HEK293 (cell line): ENCODE measurements around the gene DSCAML1.

ENCODE experiments used
- CTCF ChIA-PET: fragments of 350-600 bp; formaldehyde crosslinking; extraction: SDS; loops from one replicate; lab custom pipeline; 2021; ENCODE audit warnings: antibody characterized with exemption; lab: Yijun Ruan, JAX
- POLR2A ChIA-PET: fragments of 300-600 bp; formaldehyde crosslinking; extraction: SDS; loops from one replicate; lab custom pipeline; 2020; ENCODE audit warnings: antibody characterized with exemption, inconsistent platforms; lab: Yijun Ruan, JAX
- H3K27ac ChIP-seq: fragments of 200-500 bp; sonication (Bioruptor generic); 2 replicates; pipeline ENCODE4 v1.5.1; 2014; ENCODE audit warnings: low read depth, low read length, control low read depth, inconsistent platforms; ENCODE audit errors: extremely low read depth
- H3K36me3 ChIP-seq, 2 experiments: fragments of 200-500 bp in 1 of 2; sonication (Bioruptor generic) in 1 of 2; 1 replicate in 1 of 2; 2 replicates in 1 of 2; pipeline ENCODE4 v1.5.1; 2014 to 2017; ENCODE audit warnings: inconsistent platforms in 2 of 2, low read length in 2 of 2; ENCODE audit not compliant: control insufficient read depth in 2 of 2, insufficient read depth in 1 of 2
- H3K4me1 ChIP-seq: fragments of 200-500 bp; sonication (Bioruptor generic); 2 replicates; pipeline ENCODE4 v1.5.1; 2014; ENCODE audit warnings: mild to moderate bottlenecking, low read length, inconsistent platforms; ENCODE audit not compliant: control insufficient read depth, insufficient read depth
- H3K4me3 ChIP-seq: 2 replicates; pipeline ENCODE4 v1.5.1; 2011; ENCODE audit warnings: low read depth, mild to moderate bottlenecking, control low read depth, low read length, moderate library complexity
- H3K9me3 ChIP-seq: fragments of 200-500 bp; sonication (Bioruptor generic); 2 replicates; pipeline ENCODE4 v1.5.1; 2014; ENCODE audit warnings: low read depth, low read length, inconsistent platforms; ENCODE audit not compliant: control insufficient read depth, insufficient read depth
- KLF10 ChIP-seq: fragments of 450-650 bp; IDR thresholded peaks from 2 replicates; pipeline ENCODE4 v1.5.1; 2018; ENCODE audit warnings: missing biosample characterization, mild to moderate bottlenecking, missing genetic modification characterization
- OVOL3 ChIP-seq: fragments of 450-650 bp; formaldehyde crosslinking; IDR thresholded peaks from 2 replicates; pipeline ENCODE4 v1.5.1; 2016; ENCODE audit warnings: missing biosample characterization, missing genetic modification characterization
- PATZ1 ChIP-seq: fragments of 450-650 bp; formaldehyde crosslinking; IDR thresholded peaks from 2 replicates; pipeline ENCODE4 v1.5.1; 2016; ENCODE audit warnings: missing biosample characterization, missing genetic modification characterization
- PRDM10 ChIP-seq: fragments of 450-650 bp; formaldehyde crosslinking; IDR thresholded peaks from 2 replicates; pipeline ENCODE4 v1.5.1; 2016; ENCODE audit warnings: missing biosample characterization, missing genetic modification characterization
- PRDM4 ChIP-seq: fragments of 450-650 bp; formaldehyde crosslinking; IDR thresholded peaks from 2 replicates; pipeline ENCODE4 v1.5.1; 2017; ENCODE audit warnings: missing biosample characterization, missing genetic modification characterization
- SP3 ChIP-seq: fragments of 450-650 bp; formaldehyde crosslinking; IDR thresholded peaks from 2 replicates; pipeline ENCODE4 v1.5.1; 2016; ENCODE audit warnings: missing biosample characterization, missing genetic modification characterization
- TRIM28 ChIP-seq: IDR thresholded peaks from 2 replicates; pipeline ENCODE4 v1.6.1; 2011; ENCODE audit warnings: low read length, control low read depth, borderline replicate concordance
- YY1 ChIP-seq: fragments of 450-650 bp; formaldehyde crosslinking; IDR thresholded peaks from 2 replicates; pipeline ENCODE4 v1.5.1; 2018; ENCODE audit warnings: missing biosample characterization, missing genetic modification characterization
- ZBTB26 ChIP-seq: fragments of 450-650 bp; formaldehyde crosslinking; optimal IDR thresholded peaks from 2 replicates; pipeline ENCODE3; 2016; ENCODE audit warnings: missing biosample characterization, mild to moderate bottlenecking, missing genetic modification characterization
- ZBTB6 ChIP-seq: fragments of 450-650 bp; formaldehyde crosslinking; IDR thresholded peaks from 2 replicates; pipeline ENCODE4 v1.5.1; 2017; ENCODE audit warnings: missing biosample characterization, missing genetic modification characterization
- ZEB2 ChIP-seq: fragments of 450-650 bp; formaldehyde crosslinking; IDR thresholded peaks from 2 replicates; pipeline ENCODE4 v1.5.1; 2016; ENCODE audit warnings: missing biosample characterization, missing genetic modification characterization
- ZNF10 ChIP-seq: fragments of 450-650 bp; formaldehyde crosslinking; IDR thresholded peaks from 2 replicates; pipeline ENCODE4 v1.5.1; 2017; ENCODE audit warnings: missing biosample characterization, missing genetic modification characterization
- ZNF16 ChIP-seq: fragments of 450-650 bp; formaldehyde crosslinking; IDR thresholded peaks from 2 replicates; pipeline ENCODE4 v1.5.1; 2016; ENCODE audit warnings: low read depth, missing biosample characterization, missing genetic modification characterization
- ZNF223 ChIP-seq: fragments of 450-650 bp; formaldehyde crosslinking; IDR thresholded peaks from 2 replicates; pipeline ENCODE4 v1.5.1; 2016; ENCODE audit warnings: missing biosample characterization, missing genetic modification characterization
- ZNF274 ChIP-seq, 2 experiments: fragments of 200-500 bp in 1 of 2; fragments of 450-650 bp in 1 of 2; sonication (Bioruptor generic) in 1 of 2; formaldehyde crosslinking in 1 of 2; IDR thresholded peaks; 2 replicates each; pipeline versions ENCODE4 v1.5.1 to v1.6.1; 2014 to 2016; ENCODE audit warnings: borderline replicate concordance in 1 of 2, inconsistent platforms in 1 of 2, low read length in 1 of 2, missing biosample characterization in 1 of 2, missing genetic modification characterization in 1 of 2
- ZNF350 ChIP-seq: fragments of 450-650 bp; formaldehyde crosslinking; IDR thresholded peaks from 2 replicates; pipeline ENCODE4 v1.5.0; 2017; ENCODE audit warnings: missing biosample characterization, mild to moderate bottlenecking, missing genetic modification characterization
- ZNF433 ChIP-seq: fragments of 450-650 bp; formaldehyde crosslinking; IDR thresholded peaks from 2 replicates; pipeline ENCODE4 v1.5.1; 2016; ENCODE audit warnings: missing biosample characterization, missing genetic modification characterization, low read depth
- ZNF473 ChIP-seq: fragments of 450-650 bp; formaldehyde crosslinking; IDR thresholded peaks from 2 replicates; pipeline ENCODE4 v1.5.1; 2017; ENCODE audit warnings: missing biosample characterization, missing genetic modification characterization
- ZNF488 ChIP-seq: fragments of 450-650 bp; formaldehyde crosslinking; IDR thresholded peaks from 2 replicates; pipeline ENCODE4 v1.5.1; 2016; ENCODE audit warnings: missing biosample characterization, missing genetic modification characterization
- ZNF529 ChIP-seq: fragments of 450-650 bp; formaldehyde crosslinking; IDR thresholded peaks from 2 replicates; pipeline ENCODE4 v1.5.1; 2017; ENCODE audit warnings: missing genetic modification characterization, missing biosample characterization; ENCODE audit not compliant: insufficient replicate concordance
- ZNF549 ChIP-seq: fragments of 450-650 bp; IDR thresholded peaks from 2 replicates; pipeline ENCODE4 v1.5.1; 2018; ENCODE audit warnings: missing biosample characterization, missing genetic modification characterization, mild to moderate bottlenecking, inconsistent platforms, moderate library complexity
- ZNF629 ChIP-seq: fragments of 450-650 bp; formaldehyde crosslinking; IDR thresholded peaks from 2 replicates; pipeline ENCODE4 v1.5.1; 2017; ENCODE audit warnings: missing biosample characterization, missing genetic modification characterization

The DSCAML1 gene

GRCh38 chr11:117546431-117547194, 250.4 kb downstream of the DSCAML1 start:
- Histone ChIP-seq H3K9me3 (no peaks in the 10 kb centered on the region), H3K4me3 (no peak overlapping the region), H3K27ac (no peak overlapping the region), H3K36me3 (no peaks in the 10 kb centered on the region), H3K4me1 (no peaks in the 10 kb centered on the region)
- no peak for TF ChIP-seq ZNF433
- TF ChIP-seq ZNF629: no peak
- no peak for TF ChIP-seq KLF10 (tag by site-specific recombination)
- no peak for TF ChIP-seq ZNF529
- no peak for TF ChIP-seq ZNF350 (tag by site-specific recombination)
- no peak for TF ChIP-seq ZNF223 (tag by site-specific recombination)
- no peak for TF ChIP-seq YY1 (tag by site-specific recombination)
- no peak for TF ChIP-seq ZNF473 (tag by site-specific recombination)
- TF ChIP-seq PATZ1 (tag by site-specific recombination): no peak
- no peak for TF ChIP-seq ZNF274 (IDR thresholded peaks at IDR 0.05; ENCODE audit: low read length)
- no peak for TF ChIP-seq ZNF274 (tag by site-specific recombination; IDR thresholded peaks at IDR 0.05; ENCODE audit: borderline replicate concordance)
- TF ChIP-seq ZNF549 (tag by site-specific recombination): no peak
- TF ChIP-seq ZEB2 (tag by site-specific recombination): no peak
- TF ChIP-seq ZNF16 (tag by site-specific recombination): no peak
- no peak for TF ChIP-seq ZNF10 (tag by site-specific recombination)
- no peak for TF ChIP-seq SP3 (tag by site-specific recombination)
- TF ChIP-seq OVOL3 (tag by site-specific recombination): no peak
- no peak for TF ChIP-seq TRIM28
- POLR2A ChIA-PET: interaction anchor here (0.6 kb wide), 1 partner anchor 158 kb away, joined by 3 read pairs; no protein-coding TSS in a partner anchor
- CTCF ChIA-PET: interaction anchor here (0.7 kb wide), 1 partner anchor 477 kb away, joined by 5 read pairs; no protein-coding TSS in a partner anchor

- H3K4me3 ChIP-seq: no peak overlapping the region
- CTCF ChIA-PET: interaction anchor here (0.5 to 0.6 kb wide), 2 partner anchors 67 to 339 kb away, joined by 3 to 6 read pairs; no protein-coding TSS in a partner anchor
- H3K36me3 ChIP-seq: no peaks in the 10 kb centered on the region
- POLR2A ChIA-PET: interaction anchor here (0.6 kb wide), 1 partner anchor 157 kb away, joined by 3 read pairs; no protein-coding TSS in a partner anchor
- no peak overlapping the region for H3K27ac ChIP-seq
- no peaks in the 10 kb centered on the region for H3K4me1 ChIP-seq
- no peaks in the 10 kb centered on the region for H3K9me3 ChIP-seq
- TF ChIP-seq TRIM28: no peak
- no peak for TF ChIP-seq ZBTB6 (tag by site-specific recombination)
- no peak for TF ChIP-seq ZNF488 (tag by site-specific recombination)
- no peak for TF ChIP-seq ZBTB26 (tag by site-specific recombination)
- TF ChIP-seq PRDM4 (tag by site-specific recombination): no peak
- TF ChIP-seq ZEB2 (tag by site-specific recombination): no peak
- no peak for TF ChIP-seq PRDM10 (tag by site-specific recombination)
Measured at GRCh38 chr11:117545706-117546105, 251.3 kb downstream of the DSCAML1 start.
